Activated CD8-positive, alpha-beta T cell treated with anti-CD3 and anti-CD28 coated beads, Interleukin-2, amount 10 ng/mL, durations not matched to agents 7 days and 5 days (primary cell): Measurements from ENCODE around the gene KLHL26. TPM values are rescaled to one million over a fixed set of nuclear protein-coding genes. Genes with fewer than 3 reads are reported as not detected.

Source experiments
- ATAC-seq: fragments of 150-1000 bp; cut with Tn5 transposase; one replicate; pipeline ENCODE4 v1.10.0; 2021; ENCODE audit warnings: moderate library complexity
- CTCF ChIA-PET: fragments of 350-600 bp; sonication (Branson Sonifier 250); formaldehyde crosslinking; loops from one replicate; lab custom pipeline; 2021; ENCODE audit warnings: antibody characterized with exemption; lab: Charles Lee
- POLR2A ChIA-PET: fragments of 350-600 bp; sonication (Branson Sonifier 250); formaldehyde crosslinking; loops from one replicate; lab custom pipeline; 2021; ENCODE audit warnings: antibody characterized with exemption; lab: Charles Lee
- DNase-seq: peaks from one replicate; pipeline ENCODE4 v3.0.0-alpha.2; 2020
- H3K27ac Mint-ChIP-seq: one replicate; pipeline ENCODE4 v1.8.0; 2021; ENCODE audit warnings: mild to moderate bottlenecking, mixed read lengths
- H3K27me3 Mint-ChIP-seq: one replicate; pipeline ENCODE4 v1.8.0; 2021; ENCODE audit warnings: low read depth, mixed read lengths
- H3K36me3 Mint-ChIP-seq: one replicate; pipeline ENCODE4 v1.8.0; 2021; ENCODE audit warnings: low read depth, mixed read lengths
- H3K4me1 Mint-ChIP-seq: one replicate; pipeline ENCODE4 v1.8.0; 2021; ENCODE audit warnings: low read depth, mixed read lengths
- H3K4me3 Mint-ChIP-seq: one replicate; pipeline ENCODE4 v1.8.0; 2021; ENCODE audit warnings: mild to moderate bottlenecking, mixed read lengths
- H3K9me3 Mint-ChIP-seq: one replicate; pipeline ENCODE4 v1.8.0; 2022; ENCODE audit warnings: mixed read lengths; ENCODE audit not compliant: insufficient read depth
- total RNA-seq, 2 experiments: library from RNA; stranded (reverse); gene quantifications; one replicate each; pipeline ENCODE4 v1.2.3, GENCODE V29; 2021

Gene KLHL26
- total RNA-seq, 2 experiments from 2014 or later, result 13.2 to 13.4 TPM

DNA sequence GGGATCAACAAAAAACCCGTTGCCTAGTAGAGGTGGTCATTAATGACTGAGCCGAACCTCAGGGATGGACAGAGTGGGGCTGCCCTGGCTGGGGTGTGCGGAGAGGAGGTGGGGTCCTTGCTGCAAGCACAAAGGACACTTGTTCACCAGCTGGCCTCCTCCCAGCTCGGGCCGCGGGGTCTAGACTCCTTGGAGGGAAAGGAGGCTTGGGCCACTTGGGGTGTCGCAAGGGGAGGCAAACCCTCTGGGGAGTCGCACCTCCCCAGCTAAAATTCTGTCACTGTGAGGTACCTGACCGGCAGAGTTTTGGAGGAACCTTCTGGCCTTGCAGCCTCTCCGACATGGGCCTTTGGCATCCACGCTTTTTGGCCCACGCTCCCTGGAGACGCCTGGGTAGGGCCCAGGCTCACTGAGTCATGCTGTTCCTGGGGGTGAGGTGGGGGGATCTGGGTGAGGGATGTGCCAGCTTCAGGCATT, 8.2 kb downstream of the KLHL26 start:
- Mint-ChIP-seq H3K4me3 (no peak overlapping the region), H3K9me3 (no peaks in the 10 kb centered on the region), H3K4me1 (peaks cover 18% of the 10 kb centered on the region), H3K27me3 (no peaks in the 10 kb centered on the region), H3K27ac (no peak overlapping the region), H3K36me3 (no peaks in the 10 kb centered on the region)
- DNase-seq, result no peak
- ATAC-seq, result no peak
- POLR2A ChIA-PET, result no interaction called here
- CTCF ChIA-PET, result interaction anchor here (1.0 kb wide), 1 partner anchor 174 kb away, joined by 3 read pairs; no protein-coding TSS in a partner anchor

DNA sequence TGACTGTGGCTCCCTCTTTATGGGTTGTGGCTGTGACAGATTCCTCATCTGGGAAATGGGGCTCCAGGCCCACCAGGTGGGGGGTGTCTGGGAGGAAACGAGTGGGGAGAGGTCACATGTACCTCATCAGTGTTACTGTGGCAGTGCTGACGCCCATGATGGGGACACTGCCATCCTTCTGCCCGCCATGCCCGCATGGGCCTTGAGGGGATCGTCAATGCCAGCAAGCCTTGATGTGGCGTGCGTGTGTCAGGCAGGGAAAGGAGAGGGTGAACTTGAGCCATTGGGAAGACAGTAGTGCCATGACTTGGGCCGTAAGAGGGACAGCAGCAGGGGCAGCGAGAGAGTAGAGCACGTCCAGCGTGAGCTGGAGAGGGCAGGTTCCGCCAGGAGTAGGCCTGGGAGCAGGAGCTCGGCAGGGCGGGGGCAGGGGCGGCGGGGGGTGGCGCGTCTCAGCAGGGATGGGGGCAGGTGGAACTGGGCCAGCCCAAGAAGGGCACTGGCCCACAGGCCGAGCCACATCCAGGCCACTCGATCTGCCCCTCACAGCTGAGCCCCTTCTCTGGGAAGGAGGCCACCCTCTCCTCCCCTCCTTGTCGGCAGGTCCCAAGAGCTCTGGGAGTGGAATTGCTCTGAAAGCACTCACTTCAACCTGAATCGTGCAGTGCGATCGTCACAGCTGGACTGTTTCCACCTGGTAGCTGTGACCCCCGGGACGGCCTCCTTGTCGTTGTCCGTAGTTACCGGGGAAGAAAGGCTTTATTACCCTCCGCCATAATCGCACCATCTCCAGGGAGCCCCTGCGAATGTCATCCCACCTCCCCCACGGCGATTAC, 9.9 kb downstream of the KLHL26 start:
- Mint-ChIP-seq H3K4me1 (peaks cover 19% of the 10 kb centered on the region), H3K36me3 (no peaks in the 10 kb centered on the region), H3K4me3 (no peak overlapping the region), H3K9me3 (no peaks in the 10 kb centered on the region), H3K27ac (no peak overlapping the region), H3K27me3 (no peaks in the 10 kb centered on the region)
- ChIA-PET CTCF (no interaction called here), POLR2A (no interaction called here)
- ATAC-seq (no peak), DNase-seq (no peak)

DNA sequence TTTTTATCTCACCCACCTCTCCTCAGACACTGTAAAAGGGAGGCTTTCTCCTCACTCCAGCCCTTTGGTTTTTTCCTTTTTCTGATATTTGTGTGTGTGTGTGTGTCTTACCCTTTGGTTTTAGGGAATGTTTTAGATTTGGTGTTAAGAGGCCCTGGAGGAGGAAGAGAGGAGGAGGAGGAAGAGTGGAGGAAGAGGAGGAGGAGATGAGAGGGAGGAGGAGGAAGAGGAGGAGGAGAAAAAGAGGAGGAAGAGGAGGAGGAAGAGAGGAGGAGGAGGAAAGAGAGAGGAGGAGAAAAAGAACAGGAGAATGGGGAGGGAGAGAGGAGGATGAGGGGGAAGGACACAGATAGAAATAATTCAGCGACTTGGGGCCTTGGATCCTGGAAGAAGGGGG, 10.5 kb downstream of the KLHL26 start:
- Mint-ChIP-seq H3K4me1 (peaks cover 19% of the 10 kb centered on the region), H3K9me3 (no peaks in the 10 kb centered on the region), H3K27me3 (no peaks in the 10 kb centered on the region), H3K36me3 (no peaks in the 10 kb centered on the region), H3K4me3 (no peak overlapping the region), H3K27ac (no peak overlapping the region)
- no peak for ATAC-seq
- ChIA-PET CTCF (no interaction called here), POLR2A (no interaction called here)
- no peak for DNase-seq

DNA sequence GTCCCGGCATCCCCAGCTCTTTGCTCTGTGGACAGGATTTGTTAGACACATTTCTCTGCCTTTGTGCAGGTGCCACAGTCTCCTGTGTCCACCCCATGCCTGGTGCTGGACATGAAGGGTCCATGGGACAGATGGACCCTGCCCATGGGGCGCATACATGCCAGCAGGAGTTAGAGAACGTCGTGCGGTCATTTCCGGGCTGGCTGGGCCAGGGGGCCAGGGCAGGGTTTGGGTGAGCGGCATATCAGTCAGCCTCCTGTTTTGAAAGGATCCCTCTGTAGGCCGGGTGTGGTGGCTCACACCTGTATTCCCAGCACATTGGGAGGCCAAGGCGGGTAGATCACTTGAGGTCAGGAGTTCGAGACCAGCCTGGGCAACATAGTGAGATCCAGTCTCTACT, 11.0 kb downstream of the KLHL26 start:
- Mint-ChIP-seq H3K27ac (no peak overlapping the region), H3K27me3 (no peaks in the 10 kb centered on the region), H3K4me1 (peaks cover 19% of the 10 kb centered on the region), H3K9me3 (no peaks in the 10 kb centered on the region), H3K36me3 (no peaks in the 10 kb centered on the region), H3K4me3 (no peak overlapping the region)
- ChIA-PET CTCF (no interaction called here), POLR2A (no interaction called here)
- no peak for ATAC-seq
- DNase-seq, result no peak

DNA sequence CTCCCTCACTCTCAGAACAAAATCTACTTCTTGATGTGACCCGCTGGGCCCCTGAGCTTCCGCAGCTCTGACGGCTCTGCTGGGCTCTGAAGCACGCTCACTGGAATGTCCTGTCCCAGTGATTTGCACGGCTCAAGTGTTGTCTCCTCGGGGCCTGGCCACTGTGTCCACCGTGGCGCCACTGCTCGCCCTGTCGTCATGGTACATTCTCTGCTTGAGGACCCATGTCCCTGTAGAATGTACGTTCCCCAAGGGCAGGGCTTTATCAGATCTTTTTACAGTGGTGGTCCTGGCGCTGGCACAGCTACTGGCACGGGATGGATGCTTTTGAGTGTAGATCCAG, 12.1 kb downstream of the KLHL26 start:
- no peaks in the 10 kb centered on the region for H3K36me3 Mint-ChIP-seq
- no peak for DNase-seq
- POLR2A ChIA-PET, result interaction anchor here (1.0 kb wide), 1 partner anchor 25 kb away, joined by 3 read pairs; no protein-coding TSS in a partner anchor
- no peaks in the 10 kb centered on the region for H3K27me3 Mint-ChIP-seq
- no peak overlapping the region for H3K4me3 Mint-ChIP-seq
- H3K27ac Mint-ChIP-seq, result no peak overlapping the region
- peaks cover 19% of the 10 kb centered on the region for H3K4me1 Mint-ChIP-seq
- H3K9me3 Mint-ChIP-seq, result no peaks in the 10 kb centered on the region
- CTCF ChIA-PET, result no interaction called here
- ATAC-seq, result no peak

DNA sequence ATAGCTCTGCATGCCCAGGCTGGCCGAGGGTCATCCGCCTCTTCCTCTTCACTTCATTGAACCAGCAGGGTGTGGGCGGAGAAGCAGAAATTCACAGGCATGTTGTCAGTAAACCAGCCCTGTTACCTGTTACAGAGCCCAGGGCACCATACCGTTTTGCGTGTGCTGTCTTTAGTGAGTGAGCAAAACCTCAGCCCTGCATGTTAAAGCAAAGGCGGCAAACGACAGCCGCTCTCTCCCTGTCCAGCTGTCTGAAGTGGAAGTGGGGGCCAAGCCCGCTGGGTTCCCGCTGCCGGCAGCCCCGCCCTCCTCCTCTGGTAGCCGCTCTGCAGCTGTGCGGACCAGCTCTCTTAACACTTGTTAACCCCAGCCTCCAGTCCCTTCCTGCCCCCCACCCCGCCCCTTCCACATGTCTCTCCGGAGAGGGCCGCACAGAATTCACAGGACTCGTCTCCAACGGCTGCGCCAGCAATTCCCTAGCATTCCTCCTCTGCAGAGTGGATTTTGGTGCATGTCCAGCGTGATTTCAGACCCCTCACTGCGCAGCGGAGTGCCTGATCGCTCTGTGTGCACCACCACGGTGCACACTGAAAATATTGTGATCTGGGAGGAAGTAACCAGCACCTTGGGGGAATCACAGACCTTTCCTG, 12.7 kb downstream of the KLHL26 start:
- no peaks in the 10 kb centered on the region for H3K36me3 Mint-ChIP-seq
- H3K4me3 Mint-ChIP-seq, result no peak overlapping the region
- no peak overlapping the region for H3K27ac Mint-ChIP-seq
- peaks cover 15% of the 10 kb centered on the region for H3K4me1 Mint-ChIP-seq
- ATAC-seq (no peak), DNase-seq (no peak)
- CTCF ChIA-PET, result no interaction called here
- no peaks in the 10 kb centered on the region for H3K27me3 Mint-ChIP-seq
- POLR2A ChIA-PET, result interaction anchor here (1.0 kb wide), 1 partner anchor 26 kb away, joined by 3 read pairs; no protein-coding TSS in a partner anchor
- H3K9me3 Mint-ChIP-seq, result no peaks in the 10 kb centered on the region

DNA sequence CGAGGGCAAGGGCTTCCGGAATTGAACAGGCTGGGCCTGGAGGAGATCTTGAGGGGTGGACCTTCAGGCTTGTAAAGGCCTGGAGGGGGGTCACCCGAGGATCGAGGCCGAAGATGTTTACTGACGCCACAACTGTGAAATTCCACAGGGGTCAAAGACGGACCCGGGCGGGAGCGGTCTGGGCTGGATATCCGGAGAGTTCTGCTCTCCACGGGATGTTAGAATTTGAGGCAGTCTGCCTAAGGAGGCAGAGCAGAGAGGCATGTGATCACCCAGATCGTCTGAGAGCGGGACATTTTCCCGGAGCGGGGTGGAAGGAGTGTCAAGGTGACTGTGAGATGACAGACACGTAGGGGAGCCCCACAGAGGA, 13.2 kb downstream of the KLHL26 start:
- H3K36me3 Mint-ChIP-seq, result no peaks in the 10 kb centered on the region
- H3K9me3 Mint-ChIP-seq, result no peaks in the 10 kb centered on the region
- H3K4me3 Mint-ChIP-seq, result no peak overlapping the region
- DNase-seq, result no peak
- peaks cover 12% of the 10 kb centered on the region for H3K4me1 Mint-ChIP-seq
- no peak overlapping the region for H3K27ac Mint-ChIP-seq
- CTCF ChIA-PET, result no interaction called here
- H3K27me3 Mint-ChIP-seq, result no peaks in the 10 kb centered on the region
- ATAC-seq, result no peak
- POLR2A ChIA-PET, result interaction anchor here (1.0 kb wide), 1 partner anchor 26 kb away, joined by 3 read pairs; no protein-coding TSS in a partner anchor

DNA sequence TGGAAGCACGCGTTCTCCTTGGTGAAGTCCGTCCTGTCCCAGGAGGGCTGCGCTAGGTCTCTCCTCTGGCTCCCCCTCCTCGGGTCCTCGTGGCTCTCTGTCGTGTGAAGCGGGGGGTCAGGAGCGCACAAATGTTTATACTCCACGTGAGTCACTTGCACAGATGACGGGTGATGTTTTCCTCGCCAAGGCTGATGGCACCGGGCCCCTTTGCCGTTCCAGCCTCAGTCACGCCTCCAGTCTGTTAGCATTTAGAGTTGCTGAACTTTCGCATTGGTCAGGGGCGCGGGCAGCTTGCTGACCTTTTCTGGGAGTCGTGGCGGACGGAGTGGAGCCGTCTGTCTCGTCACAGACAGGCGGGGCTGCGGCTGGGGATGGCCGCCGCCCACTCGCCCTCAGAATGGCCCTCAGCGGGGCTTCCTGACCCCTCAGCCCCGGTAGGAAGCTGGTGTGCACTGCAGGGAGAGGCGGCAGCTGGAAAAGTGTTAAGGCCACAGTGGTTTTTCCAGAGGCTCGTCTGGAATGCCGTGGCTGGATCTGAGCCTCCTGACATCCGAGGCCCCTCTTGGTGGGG, 13.7 kb downstream of the KLHL26 start:
- Mint-ChIP-seq H3K9me3 (no peaks in the 10 kb centered on the region), H3K4me3 (no peak overlapping the region), H3K27me3 (no peaks in the 10 kb centered on the region), H3K36me3 (no peaks in the 10 kb centered on the region), H3K4me1 (peaks cover 12% of the 10 kb centered on the region), H3K27ac (no peak overlapping the region)
- POLR2A ChIA-PET, result no interaction called here
- no peak for DNase-seq
- CTCF ChIA-PET, result no interaction called here
- ATAC-seq, result no peak

DNA sequence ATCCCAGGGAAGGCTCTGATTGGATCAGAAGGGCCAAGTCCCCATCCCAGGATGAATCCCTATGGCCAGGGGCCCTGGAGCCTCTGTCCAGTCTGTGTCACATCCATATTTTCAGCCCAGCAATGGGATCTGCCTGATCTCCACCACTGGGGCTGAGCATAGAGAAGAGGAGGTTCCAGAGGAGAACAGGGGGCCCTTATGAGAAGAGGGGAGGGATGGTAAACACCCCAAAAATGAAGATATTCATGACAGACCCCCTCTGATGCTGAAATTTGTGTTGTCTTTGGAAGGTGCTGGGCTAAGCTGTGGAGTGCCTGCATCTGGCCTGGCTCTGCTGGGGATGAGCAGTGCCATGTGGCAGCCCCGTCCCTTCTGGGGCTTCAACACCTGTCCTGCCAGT, 14.5 kb downstream of the KLHL26 start:
- H3K36me3 Mint-ChIP-seq, result no peaks in the 10 kb centered on the region
- no peak overlapping the region for H3K4me3 Mint-ChIP-seq
- ChIA-PET CTCF (no interaction called here), POLR2A (no interaction called here)
- DNase-seq (no peak), ATAC-seq (no peak)
- no peaks in the 10 kb centered on the region for H3K9me3 Mint-ChIP-seq
- no peaks in the 10 kb centered on the region for H3K27me3 Mint-ChIP-seq
- H3K27ac Mint-ChIP-seq, result no peak overlapping the region
- H3K4me1 Mint-ChIP-seq, result peaks cover 12% of the 10 kb centered on the region

DNA sequence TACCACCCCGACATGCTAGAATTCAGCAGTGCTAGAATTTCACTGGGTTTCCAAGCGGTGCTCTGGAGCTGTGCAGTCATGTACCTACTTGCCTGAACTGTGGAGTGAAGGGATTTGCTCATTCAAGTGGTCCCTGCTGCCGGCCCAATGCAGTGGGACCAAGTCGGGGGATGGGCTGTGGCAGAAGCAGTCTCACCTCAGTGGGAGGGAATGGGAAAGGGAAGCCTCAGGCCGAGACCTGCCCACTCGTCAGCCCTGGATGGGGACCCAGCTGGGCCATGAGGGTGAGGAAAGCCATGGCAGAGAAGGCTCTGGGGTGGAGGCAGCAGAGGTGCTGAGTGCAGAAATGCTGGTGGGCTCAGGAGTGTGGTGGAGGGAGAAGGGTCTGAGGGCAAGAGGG, 14.9 kb downstream of the KLHL26 start:
- peaks cover 12% of the 10 kb centered on the region for H3K4me1 Mint-ChIP-seq
- ChIA-PET CTCF (no interaction called here), POLR2A (no interaction called here)
- H3K27ac Mint-ChIP-seq, result no peak overlapping the region
- H3K4me3 Mint-ChIP-seq, result no peak overlapping the region
- ATAC-seq (no peak), DNase-seq (no peak)
- no peaks in the 10 kb centered on the region for H3K27me3 Mint-ChIP-seq
- no peaks in the 10 kb centered on the region for H3K36me3 Mint-ChIP-seq
- no peaks in the 10 kb centered on the region for H3K9me3 Mint-ChIP-seq

DNA sequence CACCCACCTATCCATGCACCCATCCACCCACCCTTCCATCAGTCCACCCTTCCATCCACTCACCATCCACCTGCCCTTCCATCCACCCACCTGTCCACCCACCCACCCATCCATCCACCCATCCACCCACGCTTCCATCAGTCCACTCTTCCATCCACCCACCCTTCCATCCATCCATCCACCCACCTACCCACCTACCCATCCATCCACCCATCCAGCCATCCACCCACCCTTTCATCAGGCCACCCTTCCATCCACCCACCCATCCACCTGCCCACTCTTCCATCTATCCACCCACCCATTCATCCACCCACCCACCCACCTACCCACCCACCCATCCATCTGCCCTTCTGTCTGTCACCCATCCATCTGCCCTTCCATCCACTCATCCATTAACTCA, 17.0 kb downstream of the KLHL26 start:
- CTCF ChIA-PET, result no interaction called here
- Mint-ChIP-seq H3K4me1 (peaks cover 10% of the 10 kb centered on the region), H3K27ac (no peak overlapping the region), H3K27me3 (no peaks in the 10 kb centered on the region), H3K9me3 (no peaks in the 10 kb centered on the region), H3K36me3 (no peaks in the 10 kb centered on the region), H3K4me3 (no peak overlapping the region)
- POLR2A ChIA-PET, result no interaction called here
- no peak for DNase-seq
- no peak for ATAC-seq

DNA sequence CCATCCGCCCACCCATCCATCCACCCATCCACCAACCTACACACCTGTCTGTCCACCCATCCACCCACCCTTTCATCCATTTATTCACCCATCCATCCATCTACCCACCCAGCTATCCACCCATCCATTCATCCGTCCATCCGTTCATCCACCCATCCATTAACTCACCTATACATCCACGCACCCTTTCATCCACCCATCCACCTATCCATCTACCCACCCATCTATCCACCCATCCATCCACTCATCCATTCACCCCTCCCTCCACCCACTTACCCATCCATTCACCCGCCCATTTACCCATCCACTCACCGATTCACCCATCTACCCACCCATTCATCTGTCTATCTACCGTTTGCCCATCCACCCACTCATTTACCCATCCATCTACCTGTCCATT, 17.6 kb downstream of the KLHL26 start:
- H3K4me1 Mint-ChIP-seq, result peaks cover 3% of the 10 kb centered on the region
- H3K27me3 Mint-ChIP-seq, result no peaks in the 10 kb centered on the region
- H3K36me3 Mint-ChIP-seq, result no peaks in the 10 kb centered on the region
- ChIA-PET POLR2A (no interaction called here), CTCF (no interaction called here)
- H3K27ac Mint-ChIP-seq, result no peak overlapping the region
- DNase-seq (no peak), ATAC-seq (no peak)
- H3K9me3 Mint-ChIP-seq, result no peaks in the 10 kb centered on the region
- H3K4me3 Mint-ChIP-seq, result no peak overlapping the region
